T-helper 22 cell (primary cell): ENCODE data around the gene GVQW3.
A peak's percentile ranks its signal among the peaks of the same experiment; 100 is the strongest.
"Not testable (repeated sequence)": the region's sequence is repeated elsewhere in the genome, so short reads cannot be mapped to it uniquely, and the experiment has no call there.

Experiments used
- DNase-seq: peaks from one replicate; pipeline ENCODE4 v3.0.0-alpha.2; 2020; ENCODE audit warnings: low read depth

The GVQW3 gene

DNA sequence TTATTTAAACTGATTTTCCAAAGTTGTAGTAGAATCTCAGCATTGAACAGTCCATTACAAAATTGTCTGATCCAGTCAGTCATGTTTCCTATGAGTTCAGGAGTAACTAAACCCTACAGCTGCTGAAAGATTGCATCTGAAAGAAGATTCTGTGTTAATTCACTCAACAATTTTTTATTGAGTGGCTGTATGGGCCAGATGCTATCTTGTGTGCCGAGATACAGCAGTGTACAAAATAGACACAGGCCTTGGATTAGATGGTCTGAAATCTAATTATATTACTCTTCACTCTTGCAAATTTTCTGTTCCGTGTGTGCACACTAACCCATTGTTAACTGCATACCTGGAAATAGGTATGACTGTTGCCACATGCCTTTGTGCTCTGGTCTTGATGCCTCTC, 7.3 kb downstream of the GVQW3 start:
- no peak for DNase-seq

DNA sequence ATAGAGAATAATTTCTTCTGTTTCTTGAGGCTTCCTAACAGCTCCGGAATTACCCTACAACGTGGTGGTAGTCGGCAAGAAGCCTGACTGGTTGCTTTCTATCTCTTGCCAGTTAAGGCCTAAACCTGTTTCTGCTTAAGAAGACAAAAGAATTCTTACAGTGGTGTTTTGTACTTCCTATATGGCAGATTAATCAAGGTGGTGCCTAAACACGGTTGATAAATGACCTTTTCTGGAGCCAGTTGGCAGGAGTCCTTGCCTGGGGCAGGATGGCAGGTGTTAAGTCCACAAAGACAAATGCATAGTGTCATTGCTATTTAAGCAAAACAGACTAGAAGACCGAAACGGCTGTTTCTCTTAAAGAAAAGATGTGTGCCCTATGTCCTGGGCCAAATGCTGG, 9.9 kb downstream of the GVQW3 start:
- DNase-seq = no peak

DNA sequence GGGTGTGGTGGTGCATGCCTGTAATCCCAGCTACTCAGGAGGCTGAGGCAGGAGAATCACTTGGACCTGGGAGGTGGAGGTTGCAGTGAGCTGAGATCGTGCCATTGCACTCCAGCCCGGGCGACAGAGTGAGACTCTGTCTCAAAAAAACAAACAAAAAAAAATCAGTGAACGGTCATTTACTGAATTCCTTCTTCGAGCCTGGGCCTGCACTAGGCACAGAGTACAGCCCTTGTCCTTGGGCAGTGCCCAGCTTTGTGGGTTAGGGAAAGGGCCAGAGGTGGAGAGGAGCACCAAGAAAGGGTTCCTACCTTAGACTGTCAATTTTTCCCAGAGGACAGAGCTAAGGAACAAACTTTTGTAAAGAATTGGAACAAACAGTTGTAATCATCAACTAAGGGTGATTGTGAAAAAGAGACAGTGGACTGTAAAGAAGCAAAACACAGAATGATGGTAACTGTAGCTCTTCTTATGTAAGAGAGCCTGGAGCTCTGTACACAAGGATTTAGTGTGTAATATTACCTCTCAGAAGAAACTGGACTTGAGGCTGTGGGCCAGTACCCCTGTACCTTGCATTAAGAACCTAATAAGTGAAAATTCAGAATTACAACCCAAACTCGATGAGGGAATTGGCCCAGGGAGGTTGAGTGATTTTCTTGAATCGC, 10.8 kb downstream of the GVQW3 start:
- no peak for DNase-seq

GRCh38 chr11:76392870-76393269, 11.7 kb downstream of the GVQW3 start:
- DNase-seq = no peak

DNA sequence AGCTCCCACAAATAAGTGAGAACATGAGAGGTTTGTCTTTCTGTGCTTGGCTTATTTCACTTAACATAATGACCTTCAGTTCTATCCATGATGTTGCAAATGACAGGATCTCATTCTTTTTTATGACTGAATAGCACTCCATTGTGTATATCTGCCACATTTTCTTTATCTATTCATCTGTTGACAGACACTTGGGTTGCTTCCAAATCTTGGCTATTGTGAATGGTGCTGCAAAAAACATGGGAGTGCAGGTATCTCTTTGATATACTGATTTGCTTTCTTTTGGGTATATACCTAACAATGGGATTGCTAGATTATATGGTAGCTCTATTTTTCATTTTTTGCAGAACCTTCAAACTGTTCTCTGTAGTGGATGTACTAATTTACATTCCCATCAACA, 13.3 kb downstream of the GVQW3 start:
- DNase-seq = no peak

GRCh38 chr11:76395296-76395695, 14.2 kb downstream of the GVQW3 start:
- DNase-seq = no peak

DNA sequence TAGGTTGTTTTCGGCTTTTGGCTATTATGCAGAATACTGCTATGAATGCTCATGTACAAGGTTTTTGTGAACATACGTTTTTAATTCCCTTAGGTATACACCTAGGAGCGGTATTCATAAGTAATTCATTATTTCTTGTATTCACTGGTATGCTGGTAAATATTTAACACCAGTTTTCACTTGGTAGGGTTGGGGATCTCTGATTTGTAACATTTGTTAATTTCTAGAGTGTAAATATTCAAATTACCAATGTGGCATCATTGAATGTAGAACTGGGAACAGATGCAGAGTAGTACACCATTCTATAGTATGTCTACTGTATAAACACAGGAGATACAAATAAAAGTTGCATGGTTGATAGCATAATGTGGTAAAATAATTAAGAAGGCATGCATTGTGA, 16.3 kb downstream of the GVQW3 start:
- DNase-seq = no peak

DNA sequence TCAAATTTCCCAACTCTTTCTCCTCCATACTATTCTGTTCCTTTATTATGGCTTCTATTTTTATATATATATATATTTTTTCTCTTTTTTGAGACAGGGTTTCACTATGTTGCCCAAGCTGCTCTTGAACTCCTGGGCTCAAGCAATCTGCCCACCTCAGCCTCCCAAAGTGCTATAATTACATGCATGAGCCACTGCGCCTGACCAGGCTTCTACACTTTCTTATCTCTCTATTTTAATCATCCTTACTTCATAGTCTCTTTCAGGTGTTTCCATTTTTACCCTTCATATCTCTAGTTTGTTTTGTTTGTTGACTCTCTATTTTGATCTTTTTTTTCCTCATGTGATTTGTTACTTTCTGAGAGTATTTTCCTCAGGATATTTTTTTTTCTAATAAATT, 19.8 kb downstream of the GVQW3 start:
- no peak for DNase-seq

DNA sequence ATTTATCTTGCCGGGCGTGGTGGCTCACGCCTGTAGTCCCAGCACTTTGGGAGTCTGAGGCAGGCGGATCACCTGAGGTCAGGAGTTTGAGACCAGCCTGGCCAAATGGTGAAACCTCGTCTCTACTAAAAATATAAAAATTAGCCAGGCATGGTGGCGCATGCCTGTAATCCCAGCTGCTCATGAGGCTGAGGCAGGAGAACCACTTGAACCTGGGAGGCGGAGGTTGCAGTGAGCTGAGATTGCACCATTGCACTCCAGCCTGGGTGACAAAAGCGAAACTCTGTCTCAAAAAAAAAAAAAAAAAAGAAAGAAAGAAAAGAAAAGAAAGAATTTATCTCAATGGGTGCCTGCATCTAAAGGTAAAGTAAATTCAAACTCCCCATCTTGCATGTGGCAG, 20.4 kb downstream of the GVQW3 start:
- DNase-seq = not testable (repeated sequence)

- no peak for DNase-seq
Measured at GRCh38 chr11:76406359-76406758, 25.2 kb downstream of the GVQW3 start.

DNA sequence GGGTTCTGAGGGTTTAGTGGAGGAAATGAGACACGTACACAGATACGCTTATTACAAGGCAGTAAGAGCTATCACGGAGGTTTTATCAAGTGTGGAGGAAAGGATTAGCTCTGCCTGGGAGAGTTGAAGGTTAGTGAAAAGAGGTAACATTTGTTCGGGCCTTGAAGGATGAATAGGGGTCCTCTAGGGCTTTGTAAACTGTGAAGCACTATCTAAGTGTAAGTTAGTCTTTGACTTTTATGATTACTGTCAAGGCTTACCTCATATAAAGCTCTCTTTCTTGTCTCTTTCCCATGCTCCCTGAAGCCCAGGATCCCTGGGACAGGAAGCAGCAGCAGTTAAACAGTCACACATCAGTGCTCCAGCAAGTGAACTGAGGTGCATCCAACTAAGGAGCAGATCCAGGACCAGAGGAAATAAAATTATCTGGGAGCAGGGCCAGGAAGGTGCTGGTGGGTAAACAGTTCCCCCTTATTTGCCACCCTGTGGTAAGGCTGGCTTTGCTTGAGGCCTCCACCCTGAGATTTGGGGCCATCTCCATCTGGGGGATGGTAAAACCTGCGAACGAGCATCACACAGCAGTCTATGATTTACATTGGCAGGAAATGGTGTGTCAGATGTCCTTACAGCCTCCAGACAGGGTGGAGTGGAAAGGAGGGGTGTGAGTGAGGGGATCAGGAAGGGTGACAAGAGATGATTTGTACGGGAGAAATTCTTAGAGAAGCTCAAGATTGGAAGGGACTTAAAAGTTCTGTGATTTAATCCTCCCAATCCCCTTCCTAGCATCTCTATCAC, 27.2 kb downstream of the GVQW3 start:
- no peak for DNase-seq

DNA sequence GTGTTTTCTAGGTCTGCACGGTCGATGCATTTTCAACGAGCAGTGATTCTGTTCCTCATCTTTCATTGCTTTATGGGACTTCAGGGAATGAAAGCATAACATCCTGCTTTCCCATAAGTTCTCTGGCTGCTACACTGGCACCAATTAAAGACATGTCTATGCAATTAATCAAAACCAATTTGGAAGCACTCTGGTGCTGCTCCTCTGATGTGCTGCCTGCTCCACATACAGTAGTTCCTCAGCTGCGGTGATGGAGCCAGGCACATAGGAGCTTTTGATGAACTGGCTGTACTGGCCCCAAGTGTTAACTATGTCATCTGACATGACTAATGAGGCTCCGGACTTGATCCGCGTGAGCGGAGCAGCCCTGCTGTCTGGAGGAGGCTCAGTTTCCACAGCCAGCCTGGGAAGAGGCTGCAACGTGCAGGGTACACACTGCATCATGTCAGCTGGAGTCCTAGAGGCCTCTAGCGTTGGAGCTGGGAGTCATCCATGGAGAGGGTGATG, 29.8 kb downstream of the GVQW3 start:
- no peak for DNase-seq

DNA sequence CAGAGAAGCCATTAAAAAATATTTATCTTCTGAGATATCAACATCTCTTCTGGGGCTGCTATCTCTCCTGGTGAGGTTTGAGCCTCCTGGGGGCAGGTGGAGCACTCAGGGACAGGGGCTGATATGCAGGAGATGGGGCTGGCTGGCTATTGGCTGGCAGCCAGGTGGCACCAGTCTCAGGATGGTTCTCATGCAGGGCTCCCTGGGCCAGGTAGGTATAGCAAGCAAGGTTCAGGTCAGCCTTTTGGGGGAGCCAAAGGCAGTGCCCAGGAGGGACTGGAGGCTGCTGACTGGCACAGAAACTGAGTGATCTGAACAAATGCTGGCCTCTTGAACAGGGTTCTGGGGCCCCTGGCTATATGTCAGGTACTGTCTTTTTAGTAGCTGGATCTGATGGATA, 34.0 kb downstream of the GVQW3 start:
- no peak for DNase-seq

GRCh38 chr11:76419896-76420295, 38.8 kb downstream of the GVQW3 start:
- no peak for DNase-seq

- no peak for DNase-seq
Measured at GRCh38 chr11:76424379-76424778, 43.3 kb downstream of the GVQW3 start.

DNA sequence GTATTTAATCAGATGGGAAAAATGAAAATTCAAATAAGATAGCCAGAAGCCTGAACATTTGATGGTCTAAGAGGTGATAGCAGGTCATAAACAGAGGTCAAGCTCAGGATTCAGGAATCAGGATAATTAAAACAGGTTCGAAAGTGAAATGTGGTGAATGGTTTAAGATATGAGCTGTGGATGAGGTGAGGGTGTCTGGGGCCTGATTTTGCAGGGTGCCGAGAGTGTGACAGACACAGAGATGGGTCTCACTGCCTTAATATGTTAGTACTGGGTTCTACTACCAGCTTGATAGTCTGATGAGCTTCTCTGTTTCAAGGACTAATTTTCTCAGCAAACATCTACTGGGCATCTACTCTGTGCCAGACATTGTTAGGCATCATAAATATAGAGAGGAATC, 43.8 kb downstream of the GVQW3 start:
- DNase-seq = no peak

DNA sequence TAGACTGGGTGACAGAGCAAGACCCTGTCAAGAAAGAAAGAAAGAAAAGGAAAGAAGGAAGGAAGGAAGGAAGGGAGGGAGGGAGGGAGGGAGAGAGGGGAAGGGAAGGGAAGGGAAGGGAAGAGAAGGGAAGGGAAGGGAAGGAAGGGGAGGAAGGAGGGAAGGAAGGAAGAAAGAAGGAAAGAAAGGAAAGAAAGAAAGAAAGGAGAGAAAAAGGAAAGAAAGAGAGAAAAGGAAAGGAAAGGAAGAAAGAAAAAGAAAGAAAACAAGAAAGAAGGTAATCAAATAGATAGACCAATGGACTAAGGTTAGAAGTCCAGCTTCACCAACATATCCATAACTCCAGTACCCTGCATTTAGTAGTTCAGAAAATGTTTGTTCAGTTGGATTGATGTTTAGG, 45.5 kb downstream of the GVQW3 start:
- DNase-seq = no peak

GRCh38 chr11:76436020-76436419, 54.9 kb downstream of the GVQW3 start:
- no peak for DNase-seq

- DNase-seq = no peak
Measured at GRCh38 chr11:76443268-76443980, 62.3 kb downstream of the GVQW3 start.

DNA sequence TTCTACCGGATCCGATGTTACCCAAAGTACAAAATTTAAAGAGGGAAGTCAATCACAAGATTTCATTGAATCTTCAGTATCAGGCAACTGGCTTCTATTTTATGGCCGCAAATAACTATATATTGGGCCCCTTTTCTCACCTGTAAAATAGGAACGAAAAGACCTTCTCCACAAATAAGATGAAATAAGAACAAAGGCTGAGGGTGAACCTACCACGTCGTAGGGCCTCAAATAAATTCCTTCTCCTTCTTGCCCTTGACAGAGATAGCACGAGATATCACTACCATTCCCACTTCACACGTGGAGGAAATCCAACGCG, 62.9 kb downstream of the GVQW3 start:
- DNase-seq = no peak

DNA sequence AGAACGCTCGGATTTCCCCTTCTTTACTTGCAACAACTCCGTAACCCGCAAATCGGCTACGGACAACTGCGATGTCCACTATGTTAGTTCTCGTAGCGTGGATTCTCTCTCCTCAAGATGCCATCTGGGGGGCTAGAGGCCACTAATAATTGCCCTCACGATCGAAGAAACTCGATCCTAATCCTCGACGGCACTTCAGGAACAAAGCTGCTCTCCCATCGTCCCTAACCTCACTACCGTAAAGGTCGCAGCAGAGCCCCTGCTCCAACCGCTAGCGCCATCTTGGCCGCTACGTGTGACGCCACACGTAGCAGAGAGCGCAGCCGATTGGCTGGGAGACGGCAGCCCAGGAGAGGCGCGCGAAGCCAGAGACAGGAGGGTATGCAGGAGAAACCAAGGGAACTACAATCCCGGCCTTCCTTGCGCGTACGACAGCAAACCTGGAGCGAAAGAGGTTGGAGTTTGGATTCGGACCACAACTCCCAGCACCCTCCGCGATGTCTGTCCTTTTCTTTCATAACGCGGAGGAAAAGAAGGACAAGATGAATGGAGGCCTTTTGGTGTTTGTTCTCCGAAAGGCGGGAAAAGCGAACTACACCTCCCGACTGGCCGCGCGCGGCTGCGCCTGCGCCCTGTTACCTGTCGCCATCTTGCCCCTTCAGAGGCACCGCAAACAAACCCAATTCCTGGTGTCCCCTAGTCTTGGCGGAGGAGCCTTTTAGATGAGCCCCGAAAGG, 63.4 kb downstream of the GVQW3 start, which contains the start of gene EMSY:
Gene EMSY (plus strand): TSS at position 635 of the 737 bp plus-strand sequence. CDS start 1,921 bp downstream, outside the sequence.
- peak; percentile 91 for DNase-seq
